ELF-1 (cell line): Measurements from ENCODE around the gene GJD3.

Source experiments
- DNase-seq: peaks from one replicate; pipeline ENCODE4 v3.0.0-alpha.2; 2016; ENCODE audit warnings: low read depth, low spot score

GJD3 gene

GRCh38 chr17:40323391-40324381, 40.9 kb downstream of the GJD3 start:
- DNase-seq = no peak

GRCh38 chr17:40322358-40323315, 41.9 kb downstream of the GJD3 start:
- DNase-seq = peak; percentile 24

GRCh38 chr17:40321961-40322357, 42.6 kb downstream of the GJD3 start:
- DNase-seq = no peak

- no peak for DNase-seq
These were observed 43.0 kb downstream of the GJD3 start for GRCh38 chr17:40321524-40321929.

GRCh38 chr17:40320756-40321523, 43.6 kb downstream of the GJD3 start:
- no peak for DNase-seq

GRCh38 chr17:40319651-40320540, 44.6 kb downstream of the GJD3 start:
- no peak for DNase-seq

- no peak for DNase-seq
These were observed 45.6 kb downstream of the GJD3 start for GRCh38 chr17:40318830-40319391.

- DNase-seq = peak; percentile 96
These were observed 46.4 kb downstream of the GJD3 start for GRCh38 chr17:40317880-40318829.

- DNase-seq = peak; percentile 69
These were observed 47.1 kb downstream of the GJD3 start for GRCh38 chr17:40317345-40317873.

GRCh38 chr17:40316571-40317344, 47.8 kb downstream of the GJD3 start:
- peak; percentile 86 for DNase-seq

GRCh38 chr17:40315678-40316570, 48.6 kb downstream of the GJD3 start:
- no peak for DNase-seq

- DNase-seq = no peak
These were observed 49.3 kb downstream of the GJD3 start for GRCh38 chr17:40315206-40315605.

- no peak for DNase-seq
These were observed 50.0 kb downstream of the GJD3 start for GRCh38 chr17:40314584-40314956.

- DNase-seq = no peak
These were observed 50.6 kb downstream of the GJD3 start for GRCh38 chr17:40313668-40314583.
